ENCODE results near the gene SNAP25.

- TF ChIP-seq, protein P1, sequence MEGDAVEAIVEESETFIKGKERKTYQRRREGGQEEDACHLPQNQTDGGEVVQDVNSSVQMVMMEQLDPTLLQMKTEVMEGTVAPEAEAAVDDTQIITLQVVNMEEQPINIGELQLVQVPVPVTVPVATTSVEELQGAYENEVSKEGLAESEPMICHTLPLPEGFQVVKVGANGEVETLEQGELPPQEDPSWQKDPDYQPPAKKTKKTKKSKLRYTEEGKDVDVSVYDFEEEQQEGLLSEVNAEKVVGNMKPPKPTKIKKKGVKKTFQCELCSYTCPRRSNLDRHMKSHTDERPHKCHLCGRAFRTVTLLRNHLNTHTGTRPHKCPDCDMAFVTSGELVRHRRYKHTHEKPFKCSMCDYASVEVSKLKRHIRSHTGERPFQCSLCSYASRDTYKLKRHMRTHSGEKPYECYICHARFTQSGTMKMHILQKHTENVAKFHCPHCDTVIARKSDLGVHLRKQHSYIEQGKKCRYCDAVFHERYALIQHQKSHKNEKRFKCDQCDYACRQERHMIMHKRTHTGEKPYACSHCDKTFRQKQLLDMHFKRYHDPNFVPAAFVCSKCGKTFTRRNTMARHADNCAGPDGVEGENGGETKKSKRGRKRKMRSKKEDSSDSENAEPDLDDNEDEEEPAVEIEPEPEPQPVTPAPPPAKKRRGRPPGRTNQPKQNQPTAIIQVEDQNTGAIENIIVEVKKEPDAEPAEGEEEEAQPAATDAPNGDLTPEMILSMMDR (IDR thresholded peaks at IDR 0.05; ENCODE audit: low read length): no peak
- TF ChIP-seq EZH2 (optimal IDR thresholded peaks at IDR 0.05; ENCODE audit: low read depth, low read length) (no peak), EZH2phosphoT487 (IDR thresholded peaks at IDR 0.05; ENCODE audit: low read length) (no peak)
Observed at GRCh38 chr20:10309326-10309725, 90.7 kb downstream of the SNAP25 start.
